ENCODE data around the gene INPP5A. TPM values are rescaled to one million over a fixed set of nuclear protein-coding genes. Genes with fewer than 3 reads are reported as not detected.

Gene INPP5A
- total and polyA plus RNA-seq, 2 donors (not counting 1 experiment from before 2014, with no cell fraction given): 9.3 to 87.8 TPM

DNA sequence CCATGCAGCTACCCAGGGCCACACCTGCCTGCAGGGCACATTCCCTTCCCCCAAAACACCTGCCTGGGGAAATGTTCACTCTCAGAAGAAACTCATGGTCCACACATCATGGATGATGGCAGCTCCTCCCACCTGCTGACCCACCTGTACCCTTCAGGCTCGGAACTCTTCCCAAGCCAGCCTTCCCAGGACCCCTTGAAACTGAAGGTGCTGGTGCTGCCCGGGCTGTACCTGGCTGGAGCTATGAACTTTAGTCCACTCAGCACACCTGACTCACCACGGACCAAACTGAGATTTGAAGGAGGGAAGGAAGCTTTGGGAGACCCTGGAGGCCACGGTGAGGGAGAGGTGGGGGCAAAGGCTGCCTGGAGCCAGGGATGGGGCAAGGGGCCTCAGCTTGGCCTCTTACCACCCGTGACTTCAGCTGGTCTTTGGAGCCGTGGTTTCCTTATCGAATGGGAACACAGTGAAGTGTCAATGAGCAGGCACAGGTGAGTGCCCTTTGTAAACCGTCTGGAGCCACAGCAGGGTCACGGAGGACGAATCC, 30.1 kb upstream of the INPP5A start:
- Mint-ChIP-seq H3K27me3 (no peaks in the 10 kb centered on the region), H3K9me3 (ENCODE audit: insufficient read depth) (no peaks in the 10 kb centered on the region), H3K4me3 (no peak overlapping the region), H3K27ac (peak overlapping the region; percentile 56), H3K4me1 (no peaks in the 10 kb centered on the region)
- H3K36me3 ChIP-seq (replicated peaks in 1 of 2; ENCODE audit: control extremely low read depth in 1 of 2, control insufficient read depth in 1 of 2, extremely low read depth in 1 of 2, insufficient read depth in 2 of 2, low read length in 1 of 2): no peaks in the 10 kb centered on the region
- H3K4me1 ChIP-seq (ENCODE audit: control insufficient read depth in 2 of 2, insufficient read depth in 2 of 2, low read length in 2 of 2): no peaks in the 10 kb centered on the region
- no peak overlapping the region for H3K4me2 ChIP-seq (replicated peaks; ENCODE audit: low read depth, low read length, poor library complexity, severe bottlenecking)
- no peak overlapping the region for H3K27ac ChIP-seq (ENCODE audit: low read length in 2 of 2)
- no peak overlapping the region for H3K4me3 ChIP-seq (ENCODE audit: control extremely low read depth in 1 of 5, extremely low read depth in 1 of 5, insufficient read depth in 1 of 5, low read depth in 2 of 5, low read length in 4 of 5)
- H2AFZ ChIP-seq (ENCODE audit: insufficient read depth, low read depth, low read length, poor library complexity, severe bottlenecking): no peak overlapping the region
- TF ChIP-seq EZH2 (IDR thresholded peaks at IDR 0.05; ENCODE audit: borderline replicate concordance, insufficient read depth, low read depth, low read length, poor library complexity, severe bottlenecking): no peak
- TF ChIP-seq, protein P1, sequence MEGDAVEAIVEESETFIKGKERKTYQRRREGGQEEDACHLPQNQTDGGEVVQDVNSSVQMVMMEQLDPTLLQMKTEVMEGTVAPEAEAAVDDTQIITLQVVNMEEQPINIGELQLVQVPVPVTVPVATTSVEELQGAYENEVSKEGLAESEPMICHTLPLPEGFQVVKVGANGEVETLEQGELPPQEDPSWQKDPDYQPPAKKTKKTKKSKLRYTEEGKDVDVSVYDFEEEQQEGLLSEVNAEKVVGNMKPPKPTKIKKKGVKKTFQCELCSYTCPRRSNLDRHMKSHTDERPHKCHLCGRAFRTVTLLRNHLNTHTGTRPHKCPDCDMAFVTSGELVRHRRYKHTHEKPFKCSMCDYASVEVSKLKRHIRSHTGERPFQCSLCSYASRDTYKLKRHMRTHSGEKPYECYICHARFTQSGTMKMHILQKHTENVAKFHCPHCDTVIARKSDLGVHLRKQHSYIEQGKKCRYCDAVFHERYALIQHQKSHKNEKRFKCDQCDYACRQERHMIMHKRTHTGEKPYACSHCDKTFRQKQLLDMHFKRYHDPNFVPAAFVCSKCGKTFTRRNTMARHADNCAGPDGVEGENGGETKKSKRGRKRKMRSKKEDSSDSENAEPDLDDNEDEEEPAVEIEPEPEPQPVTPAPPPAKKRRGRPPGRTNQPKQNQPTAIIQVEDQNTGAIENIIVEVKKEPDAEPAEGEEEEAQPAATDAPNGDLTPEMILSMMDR (IDR thresholded peaks at IDR 0.05): no peak
- H3K9ac ChIP-seq (ENCODE audit: low read length): no peak overlapping the region
- 78% methylated on average over 8 of the region's 10 CpGs for WGBS (ENCODE audit: insufficient coverage)
- no peaks in the 10 kb centered on the region for H4K20me1 ChIP-seq (ENCODE audit: control insufficient read depth, insufficient read depth, low read length, poor library complexity, severe bottlenecking)
- DNase-seq: no peak
- H3K79me2 ChIP-seq (ENCODE audit: control insufficient read depth, insufficient read depth, low read length): no peaks in the 10 kb centered on the region
- ChIA-PET POLR2A (no interaction called here), CTCF (no interaction called here)
- intact Hi-C loops (cut with micrococcal nuclease): no loop called here
- peaks cover 0 to 4% (median 2%) of the 10 kb centered on the region in 4 experiments for H3K27me3 ChIP-seq (replicated peaks in 1 of 4; ENCODE audit: control extremely low read depth in 1 of 4, control insufficient read depth in 3 of 4, insufficient read depth in 4 of 4, low read length in 3 of 4)
- no peak for ATAC-seq (ENCODE audit: low read depth)
- no peaks in the 10 kb centered on the region for H3K9me3 ChIP-seq (ENCODE audit: control extremely low read depth in 1 of 3, control insufficient read depth in 2 of 3, insufficient read depth in 1 of 3, low read length in 2 of 3)

DNA sequence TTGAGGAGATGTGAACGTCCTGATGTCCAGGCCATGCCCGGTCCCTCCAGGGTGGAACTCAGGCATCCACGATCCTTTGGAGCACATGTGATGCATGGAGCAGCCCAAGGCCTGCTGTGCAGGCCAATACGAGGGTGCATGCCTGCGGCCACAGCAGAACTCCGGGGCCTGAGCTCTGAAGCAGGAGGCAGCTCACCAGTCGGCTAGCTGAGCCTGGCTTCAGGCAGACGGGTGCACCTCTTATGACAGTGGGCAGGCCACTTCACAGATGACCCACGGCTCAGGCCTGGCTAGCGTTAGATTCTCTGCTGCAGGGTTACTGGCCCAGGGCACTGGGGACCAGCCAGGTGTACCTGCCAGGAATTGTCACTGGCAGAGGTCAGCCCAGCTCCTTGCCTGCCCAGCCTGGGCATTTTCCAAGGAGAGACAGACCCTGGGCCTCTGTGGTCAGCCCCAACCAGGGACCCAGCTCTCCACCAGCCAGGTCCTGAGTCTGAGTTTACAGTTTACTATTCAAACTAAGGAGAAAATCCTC, 29.6 kb upstream of the INPP5A start:
- Histone ChIP-seq H3K79me2 (ENCODE audit: control insufficient read depth, insufficient read depth, low read length) (no peaks in the 10 kb centered on the region), H3K4me1 (ENCODE audit: control insufficient read depth in 2 of 2, insufficient read depth in 2 of 2, low read length in 2 of 2) (no peaks in the 10 kb centered on the region), H3K27me3 (replicated peaks in 1 of 4; ENCODE audit: control extremely low read depth in 1 of 4, control insufficient read depth in 3 of 4, insufficient read depth in 4 of 4, low read length in 3 of 4) (peaks cover 0 to 4% (median 2%) of the 10 kb centered on the region in 4 experiments), H2AFZ (ENCODE audit: insufficient read depth, low read depth, low read length, poor library complexity, severe bottlenecking) (no peak overlapping the region), H4K20me1 (ENCODE audit: control insufficient read depth, insufficient read depth, low read length, poor library complexity, severe bottlenecking) (no peaks in the 10 kb centered on the region), H3K9ac (ENCODE audit: low read length) (no peak overlapping the region), H3K36me3 (replicated peaks in 1 of 2; ENCODE audit: control extremely low read depth in 1 of 2, control insufficient read depth in 1 of 2, extremely low read depth in 1 of 2, insufficient read depth in 2 of 2, low read length in 1 of 2) (no peaks in the 10 kb centered on the region), H3K27ac (ENCODE audit: low read length in 2 of 2) (no peak overlapping the region), H3K4me3 (ENCODE audit: control extremely low read depth in 1 of 5, extremely low read depth in 1 of 5, insufficient read depth in 1 of 5, low read depth in 2 of 5, low read length in 4 of 5) (no peak overlapping the region), H3K4me2 (replicated peaks; ENCODE audit: low read depth, low read length, poor library complexity, severe bottlenecking) (no peak overlapping the region), H3K9me3 (ENCODE audit: control extremely low read depth in 1 of 3, control insufficient read depth in 2 of 3, insufficient read depth in 1 of 3, low read length in 2 of 3) (no peaks in the 10 kb centered on the region)
- no peak for TF ChIP-seq EZH2 (IDR thresholded peaks at IDR 0.05; ENCODE audit: borderline replicate concordance, insufficient read depth, low read depth, low read length, poor library complexity, severe bottlenecking)
- TF ChIP-seq, protein P1 (IDR thresholded peaks at IDR 0.05): no peak
- ChIA-PET CTCF (no interaction called here), POLR2A (no interaction called here)
- no peak for DNase-seq
- no peak overlapping the region for H3K27ac Mint-ChIP-seq
- H3K4me3 Mint-ChIP-seq: no peak overlapping the region
- H3K4me1 Mint-ChIP-seq: no peaks in the 10 kb centered on the region
- intact Hi-C loops (cut with micrococcal nuclease): no loop called here
- 95% methylated on average over 10 of the region's 10 CpGs for WGBS (ENCODE audit: insufficient coverage)
- H3K9me3 Mint-ChIP-seq (ENCODE audit: insufficient read depth): no peaks in the 10 kb centered on the region
- no peaks in the 10 kb centered on the region for H3K27me3 Mint-ChIP-seq
- no peak for ATAC-seq (ENCODE audit: low read depth)
